Astrocyte (in vitro differentiated cells and primary cell): ENCODE measurements around the gene STRIP2.

ENCODE experiments used
- CTCF ChIP-seq: IDR thresholded peaks from 2 replicates; pipeline ENCODE4 v1.5.1; 2011; ENCODE audit warnings: low read depth, mild to moderate bottlenecking, inconsistent platforms, low read length, moderate library complexity; ENCODE audit not compliant: insufficient read depth
- EZH2 ChIP-seq: IDR thresholded peaks from 2 replicates; pipeline ENCODE4 v1.6.1; 2012; ENCODE audit warnings: mild to moderate bottlenecking, low read length, inconsistent platforms; ENCODE audit not compliant: insufficient read depth

GRCh38 chr7:129390314-129390713 lies 43.9 kb upstream of the STRIP2 start:
- TF ChIP-seq EZH2 (no peak), CTCF (no peak)
